PC-3 (cell line): ENCODE results near the gene DDIAS.

Experiments
- CTCF ChIP-seq: fragments of 300-600 bp; sonication (generic); conservative IDR thresholded peaks from 2 replicates; pipeline ENCODE4 v1.5.1; 2017; ENCODE audit warnings: antibody characterized with exemption, low read depth, mild to moderate bottlenecking, low read length
- EZH2phosphoT487 ChIP-seq: fragments of 300-600 bp; sonication (generic); IDR thresholded peaks from 2 replicates; pipeline ENCODE4 v1.6.1; 2018; ENCODE audit warnings: mild to moderate bottlenecking, antibody characterized with exemption, low read length, borderline replicate concordance

- TF ChIP-seq EZH2phosphoT487 (no peak), CTCF (no peak)
These were observed at the start of gene DDIAS for GRCh38 chr11:82901165-82901921.
